SW480 (cell line): ENCODE data around the gene PYDC1.
"Not testable (repeated sequence)": the region's sequence is repeated elsewhere in the genome, so short reads cannot be mapped to it uniquely, and the experiment has no call there.

ENCODE experiments used
- DNase-seq: peaks from one replicate; pipeline ENCODE4 v3.0.0-alpha.2; 2016; ENCODE audit warnings: low spot score

Gene PYDC1

GRCh38 chr16:31221357-31222160 is 4.6 kb upstream of the PYDC1 start:
- no peak for DNase-seq

- no peak for DNase-seq
These were observed 2.3 kb upstream of the PYDC1 start for GRCh38 chr16:31219154-31219741.

- DNase-seq, result no peak
These were observed 198 bp upstream of the PYDC1 start for GRCh38 chr16:31217136-31217530.

GRCh38 chr16:31215287-31216162 is 1.4 kb downstream of the PYDC1 start:
- DNase-seq, result peak; percentile 64

GRCh38 chr16:31214708-31215286 is 2.1 kb downstream of the PYDC1 start:
- DNase-seq, result no peak

GRCh38 chr16:31213877-31214707 is 2.8 kb downstream of the PYDC1 start, which contains the start of gene TRIM72:
TRIM72 (plus strand) TSS chr16:31214119; CDS start chr16:31214739, 620 bp downstream.
- no peak for DNase-seq

- DNase-seq, result no peak
These were observed 3.6 kb downstream of the PYDC1 start for GRCh38 chr16:31213342-31213741.

- no peak for DNase-seq
These were observed 10.2 kb downstream of the PYDC1 start for GRCh38 chr16:31206776-31207175.

- DNase-seq, result no peak
These were observed 11.9 kb downstream of the PYDC1 start for GRCh38 chr16:31204871-31205666.

- DNase-seq, result peak; percentile 16
These were observed 14.2 kb downstream of the PYDC1 start, which contains the start of gene PYCARD for GRCh38 chr16:31202414-31203375. PYCARD (minus strand) TSS chr16:31202760; CDS start chr16:31202690, 70 bp downstream.

GRCh38 chr16:31201582-31202413 is 15.1 kb downstream of the PYDC1 start:
- peak; percentile 39 for DNase-seq

GRCh38 chr16:31200821-31201568 is 15.9 kb downstream of the PYDC1 start:
- DNase-seq, result peak; percentile 19

- not testable (repeated sequence) for DNase-seq
These were observed 16.8 kb downstream of the PYDC1 start for GRCh38 chr16:31200111-31200510.

- DNase-seq, result no peak
These were observed 17.4 kb downstream of the PYDC1 start for GRCh38 chr16:31199430-31200041.

GRCh38 chr16:31198207-31198882 is 18.6 kb downstream of the PYDC1 start:
- DNase-seq, result no peak

- no peak for DNase-seq
These were observed 20.4 kb downstream of the PYDC1 start for GRCh38 chr16:31196324-31197088.
